ENCODE measurements around the gene ANGPTL5.

DNA sequence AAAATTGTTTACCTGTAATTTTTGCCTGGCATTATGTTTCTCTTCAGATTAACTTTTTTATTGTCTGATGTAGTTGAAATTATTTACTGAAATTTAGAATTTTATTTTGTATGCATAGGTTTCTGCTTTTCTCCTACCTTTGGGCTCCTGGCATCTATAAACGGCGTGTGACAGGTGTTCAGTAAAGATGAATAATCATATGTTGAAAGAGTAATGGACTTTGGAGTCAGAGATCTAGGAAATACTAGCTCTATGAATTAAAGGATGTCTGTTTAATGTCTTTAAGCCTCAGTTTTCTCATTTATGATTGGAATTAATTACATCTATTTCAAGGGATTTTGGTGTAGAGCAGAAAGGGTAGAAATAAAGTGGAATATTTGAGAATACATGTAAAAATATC, 7.2 kb upstream of the ANGPTL5 start:
- TF ChIP-seq POLR2A (IDR thresholded peaks at IDR 0.05) (no peak), CTCF (IDR thresholded peaks at IDR 0.05) (no peak)

Data from adrenal gland (tissue), 5 donors.